HepG2 (cell line): Measurements from ENCODE around the gene GBE1. TPM values are rescaled to one million over a fixed set of nuclear protein-coding genes. Genes with fewer than 3 reads are reported as not detected.

Source experiments
- ELK4 ChIP-seq: sonication (generic); formaldehyde crosslinking; IDR thresholded peaks from 2 replicates; pipeline ENCODE4 v1.9.0; 2021; ENCODE audit warnings: missing genetic modification reagents, borderline replicate concordance
- IRF2 ChIP-seq: IDR thresholded peaks from 2 replicates; pipeline ENCODE4 v1.6.1; 2018; ENCODE audit warnings: missing genetic modification reagents, missing compliant biosample characterization
- KMT2A ChIP-seq: sonication (generic); formaldehyde crosslinking; IDR thresholded peaks from 2 replicates; pipeline ENCODE4 v1.4.0; 2020; ENCODE audit warnings: missing genetic modification reagents
- MAF1 ChIP-seq: sonication (generic); formaldehyde crosslinking; IDR thresholded peaks from 2 replicates; pipeline ENCODE4 v1.5.0; 2020; ENCODE audit warnings: missing genetic modification reagents, borderline replicate concordance
- MED1 ChIP-seq: sonication (generic); formaldehyde crosslinking; IDR thresholded peaks from 2 replicates; pipeline ENCODE4 v1.4.0; 2020; ENCODE audit warnings: missing genetic modification reagents
- NR2F1 ChIP-seq, 2 experiments: fragments of 450-650 bp in 1 of 2; formaldehyde crosslinking in 1 of 2; IDR thresholded peaks; 2 replicates each; pipeline versions ENCODE4 v1.5.0 to v1.6.1; 2016 to 2020; ENCODE audit warnings: mild to moderate bottlenecking in 1 of 2, missing compliant biosample characterization in 1 of 2, missing genetic modification reagents in 1 of 2, moderate library complexity in 1 of 2
- REL ChIP-seq: sonication (generic); formaldehyde crosslinking; conservative IDR thresholded peaks from 2 replicates; pipeline ENCODE4 v1.8.0; 2022; ENCODE audit warnings: mild to moderate bottlenecking, missing genetic modification reagents, moderate library complexity
- SMARCE1 ChIP-seq: fragments of 450-650 bp; IDR thresholded peaks from 2 replicates; pipeline ENCODE4 v1.6.1; 2017; ENCODE audit warnings: borderline replicate concordance
- SMC3 ChIP-seq: IDR thresholded peaks from 2 replicates; pipeline ENCODE4 v1.6.1; 2011; ENCODE audit warnings: low read length, improper control_type of control experiment
- ZNF432 ChIP-seq: sonication (generic); formaldehyde crosslinking; IDR thresholded peaks from 2 replicates; pipeline ENCODE4 v1.5.0; 2020; ENCODE audit warnings: missing genetic modification reagents, mild to moderate bottlenecking, borderline replicate concordance
- ZNF770 ChIP-seq: sonication (generic); formaldehyde crosslinking; IDR thresholded peaks from 2 replicates; pipeline ENCODE4 v1.5.0; 2020; ENCODE audit warnings: mild to moderate bottlenecking, missing genetic modification reagents
- polyA plus RNA-seq, 8 experiments: library from polyadenylated mRNA; depleted of rRNA in 3 of 8; stranded (reverse) in 7 of 8; unstranded in 1 of 8; fragments of >200 nt; fragmentation: Illumina TruSeq in 4 of 8; extraction: Trizol in 4 of 8; gene quantifications; 2 replicates each; pipeline versions ENCODE4 v1.2.1 to v1.2.3, GENCODE V29; 2011 to 2016; ENCODE audit warnings: low read depth in 4 of 8, missing spikeins in 1 of 8, mixed read lengths in 1 of 8; ENCODE audit not compliant: insufficient read depth in 1 of 8
- total RNA-seq, 5 experiments: library from RNA; depleted of rRNA; stranded (reverse); fragments of >200 nt; fragmentation: Illumina TruSeq; extraction: Trizol; gene quantifications; 2 replicates each; pipeline ENCODE4 v1.2.3, GENCODE V29; 2016; ENCODE audit warnings: low read depth in 1 of 5
- TF ChIP-seq, protein P1 (sequence below): IDR thresholded peaks from 2 replicates; pipeline ENCODE4 v1.6.1; 2016; ENCODE audit warnings: missing genetic modification reagents, missing compliant biosample characterization

The GBE1 gene
- total and polyA plus RNA-seq, 2 of the 13 experiments (the other 11 are each of a cell fraction or from before 2014, with no cell fraction given), result 22.9 to 36.1 TPM

GRCh38 chr3:81716870-81717509, 44.5 kb downstream of the GBE1 start (continued):
- TF ChIP-seq ELK4 (CRISPR knock-in tag), result no peak
- peak; percentile 36; the same call in 1 of the 2 replicates for TF ChIP-seq ZNF770
- TF ChIP-seq IRF2 (CRISPR knock-in tag), result peak; percentile 98
- TF ChIP-seq REL (CRISPR knock-in tag), result no peak
- TF ChIP-seq SMARCE1, result no peak
- TF ChIP-seq, protein P1, sequence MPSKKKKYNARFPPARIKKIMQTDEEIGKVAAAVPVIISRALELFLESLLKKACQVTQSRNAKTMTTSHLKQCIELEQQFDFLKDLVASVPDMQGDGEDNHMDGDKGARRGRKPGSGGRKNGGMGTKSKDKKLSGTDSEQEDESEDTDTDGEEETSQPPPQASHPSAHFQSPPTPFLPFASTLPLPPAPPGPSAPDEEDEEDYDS, result no peak
- TF ChIP-seq MED1 (CRISPR knock-in tag), result peak; percentile 88
- TF ChIP-seq SMC3, result no peak
- TF ChIP-seq MAF1 (CRISPR knock-in tag), result no peak
- no peak for TF ChIP-seq ZNF432
- TF ChIP-seq KMT2A (CRISPR knock-in tag), result peak; percentile 60; the same call in 1 of the 2 replicates
- peak; percentile 94 to 97 for TF ChIP-seq NR2F1 (CRISPR knock-in tag; IDR thresholded peaks at IDR 0.05)
- TF ChIP-seq, all 625 proteins: peak for 198
